Ramos (cell line): ENCODE measurements around the gene CYBC1.
"Not testable (repeated sequence)": the region's sequence is repeated elsewhere in the genome, so short reads cannot be mapped to it uniquely, and the experiment has no call there.

Source experiments
- in situ Hi-C: fragments of 300-500 bp; cut with MboI; formaldehyde crosslinking; loops from one replicate; pipeline ENCODE4 v1.14.3; 2022; ENCODE audit warnings: low sequenced_read_pairs; ENCODE audit not compliant: unreplicated experiment

CYBC1 gene

DNA sequence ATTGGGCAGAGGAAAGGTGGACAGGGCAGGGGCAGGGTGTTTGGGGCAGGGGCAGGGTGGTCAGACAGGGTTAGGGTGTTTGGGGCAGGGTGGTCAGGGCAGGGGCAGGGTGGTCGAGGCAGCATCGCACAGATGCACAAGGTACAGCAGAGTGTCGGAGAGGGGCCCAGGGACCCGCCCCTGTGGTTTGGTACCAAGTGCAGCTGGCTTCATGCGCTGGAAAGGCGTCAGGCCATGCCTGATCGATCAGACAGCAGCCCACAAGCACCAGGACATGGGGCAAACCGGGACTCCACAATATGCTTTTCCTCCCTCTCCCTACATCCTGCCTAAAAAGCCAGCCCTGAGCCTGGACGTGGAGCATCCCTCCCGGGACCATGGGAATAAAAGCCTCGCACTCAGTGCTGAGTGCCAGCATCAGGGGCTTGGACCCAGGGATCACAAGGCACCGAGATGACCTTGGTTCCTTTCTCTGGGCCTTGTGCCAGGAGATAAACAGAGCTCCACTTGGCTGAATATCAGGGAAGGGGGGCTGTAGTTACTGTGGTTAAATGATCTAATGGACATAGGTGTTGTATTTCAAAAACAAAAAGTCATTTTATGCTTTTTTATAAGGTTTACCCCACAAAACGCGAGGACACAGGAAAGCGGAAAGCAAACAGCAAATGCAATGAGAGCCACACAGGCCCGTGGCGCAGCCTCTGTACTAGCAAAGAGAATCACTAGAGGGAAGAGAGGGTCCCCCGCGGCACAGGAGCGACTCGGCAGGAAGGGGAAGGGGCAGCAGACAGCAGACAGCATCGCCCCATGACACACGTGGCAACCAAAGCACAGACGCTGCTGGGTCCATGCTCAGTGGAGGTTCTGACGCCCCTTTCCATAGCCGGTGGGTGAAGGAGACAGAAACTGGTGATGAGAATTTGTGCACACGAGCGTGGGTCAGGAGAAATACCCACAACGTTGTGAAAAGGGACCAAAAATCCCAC is 37.7 kb downstream of the CYBC1 start:
- in situ Hi-C loops: no loop called here

GRCh38 chr17:82412081-82412480 is 38.5 kb downstream of the CYBC1 start:
- in situ Hi-C loops: not testable (repeated sequence)

GRCh38 chr17:82411396-82412053 is 39.0 kb downstream of the CYBC1 start:
- in situ Hi-C loops: no loop called here

- in situ Hi-C loops: no loop called here
Measured at GRCh38 chr17:82410014-82410716, 40.4 kb downstream of the CYBC1 start.

- in situ Hi-C loops: loop anchor here (5.0 kb wide), 1 partner anchor 52 kb away; the partner anchor contains the start of gene TEX19
Measured at GRCh38 chr17:82408938-82409318, 41.6 kb downstream of the CYBC1 start.

- in situ Hi-C loops: loop anchor here (5.0 kb wide), 1 partner anchor 51 kb away; the partner anchor contains the start of gene TEX19
Measured at GRCh38 chr17:82408288-82408937, 42.1 kb downstream of the CYBC1 start.

DNA sequence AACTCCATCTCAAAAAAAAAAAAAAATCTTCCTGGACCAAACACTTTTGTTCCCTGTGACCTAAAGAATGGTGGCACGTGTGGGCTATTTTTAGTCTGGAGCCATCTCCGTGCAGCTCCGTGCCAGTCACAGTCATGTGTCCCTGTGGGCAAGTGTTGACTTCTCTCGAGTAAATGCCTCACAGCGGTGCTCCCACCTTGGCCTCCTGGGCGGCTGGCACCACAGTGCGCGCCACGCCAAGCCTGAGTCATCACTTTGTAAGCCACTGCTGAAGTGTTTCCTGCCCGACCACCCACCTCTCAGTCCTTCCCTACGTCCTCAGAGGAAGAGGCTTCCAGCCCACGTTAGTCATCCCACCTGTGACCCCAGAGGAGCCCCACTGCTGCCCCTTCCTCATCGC is 43.3 kb downstream of the CYBC1 start:
- in situ Hi-C loops: loop anchor here (5.0 kb wide), 1 partner anchor 50 kb away; the partner anchor contains the start of gene TEX19

- in situ Hi-C loops: loop anchor here (5.0 kb wide), 1 partner anchor 49 kb away; the partner anchor contains the start of gene TEX19
Measured at GRCh38 chr17:82406131-82406671, 44.4 kb downstream of the CYBC1 start.

DNA sequence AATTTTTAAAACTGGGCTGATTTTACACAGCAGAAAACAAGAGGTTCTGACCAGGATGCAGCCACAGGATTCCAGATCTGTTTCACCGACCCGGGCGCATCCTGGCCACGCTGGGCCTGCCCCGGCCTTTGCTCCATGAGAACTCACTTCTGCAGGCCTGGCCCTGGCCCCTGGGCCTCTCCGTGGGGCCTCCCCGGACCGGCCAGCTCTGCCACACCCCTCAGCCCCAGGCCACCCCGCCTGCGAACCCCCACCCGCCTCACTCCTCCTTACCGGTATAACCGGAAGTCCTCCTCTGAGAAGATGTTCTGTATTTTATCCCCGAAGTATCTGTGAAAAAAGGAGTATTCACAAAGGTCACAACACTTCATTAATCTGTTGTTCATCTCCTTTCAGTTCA is 45.5 kb downstream of the CYBC1 start:
- in situ Hi-C loops: loop anchor here (5.0 kb wide), 1 partner anchor 48 kb away; the partner anchor contains the start of gene TEX19

DNA sequence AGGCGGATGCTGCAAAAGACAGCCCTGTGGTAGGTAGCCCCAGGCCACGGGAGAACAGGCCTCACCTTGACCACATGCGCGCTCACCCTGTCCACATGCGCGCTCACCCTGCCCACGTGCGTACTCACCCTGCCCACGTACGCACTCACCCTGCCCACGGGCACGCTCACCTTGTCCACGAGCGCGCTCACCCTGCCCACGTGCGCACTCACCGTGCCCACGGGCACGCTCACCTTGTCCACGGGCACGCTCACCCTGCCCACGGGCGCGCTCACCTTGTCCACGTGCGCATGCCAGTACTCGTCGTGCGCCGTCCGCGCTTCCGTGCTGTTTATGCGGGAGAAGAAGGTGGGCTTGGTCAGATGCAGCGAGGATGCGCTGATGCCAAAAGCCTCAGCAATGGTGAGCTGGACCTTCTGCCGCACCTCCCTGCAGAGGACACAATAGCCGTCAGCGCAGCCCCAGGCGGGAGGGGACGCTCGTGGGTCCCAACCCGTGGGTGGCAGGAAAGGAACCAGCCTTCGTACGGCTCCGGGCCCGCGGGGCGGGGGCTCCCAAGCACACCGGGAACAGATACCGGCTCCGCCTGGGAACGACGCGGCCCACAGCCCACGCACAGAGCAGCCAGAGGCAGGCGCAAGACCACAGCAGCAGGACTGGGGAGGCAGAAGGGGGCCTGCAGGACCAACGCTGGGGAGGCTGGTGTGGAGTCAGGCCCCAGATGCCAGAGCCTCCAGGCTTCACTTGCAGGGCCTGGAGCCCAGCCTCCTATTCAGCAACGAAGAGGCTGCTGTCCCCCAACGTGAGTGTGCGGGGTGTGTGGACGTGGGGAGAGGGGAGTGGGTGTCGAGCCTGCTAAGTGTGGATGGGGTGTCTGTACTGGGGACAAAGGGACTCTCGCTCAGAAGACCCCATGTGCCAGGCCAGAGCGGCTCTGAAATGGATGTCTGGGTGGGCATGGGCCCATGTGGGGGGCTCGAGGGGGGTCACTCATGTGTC is 46.6 kb downstream of the CYBC1 start:
- in situ Hi-C loops: no loop called here

- in situ Hi-C loops: no loop called here
Measured at GRCh38 chr17:82402865-82403264, 47.7 kb downstream of the CYBC1 start.

DNA sequence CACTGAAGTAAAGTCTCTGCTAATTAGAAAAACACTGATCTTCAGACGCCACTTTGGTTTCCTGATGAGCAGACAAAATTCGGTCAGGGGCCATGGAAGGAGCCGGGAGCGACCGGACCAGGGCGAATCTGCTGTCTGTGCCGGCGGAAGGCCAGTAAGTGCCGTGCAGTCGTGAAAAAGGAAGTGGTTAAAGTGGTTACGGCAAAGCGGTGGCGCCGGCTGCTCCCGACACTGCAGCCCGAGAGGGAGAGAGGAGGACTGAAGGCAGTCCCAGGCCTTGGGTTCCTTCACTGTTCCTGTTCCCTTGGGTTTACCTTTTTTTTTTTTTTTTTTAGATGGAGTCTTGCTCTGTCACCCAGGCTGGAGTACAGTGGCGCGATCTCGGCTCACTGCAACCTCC is 49.7 kb downstream of the CYBC1 start:
- in situ Hi-C loops: no loop called here

GRCh38 chr17:82400206-82400605 is 50.3 kb downstream of the CYBC1 start:
- in situ Hi-C loops: no loop called here

GRCh38 chr17:82399601-82400101 is 50.9 kb downstream of the CYBC1 start:
- in situ Hi-C loops: no loop called here

DNA sequence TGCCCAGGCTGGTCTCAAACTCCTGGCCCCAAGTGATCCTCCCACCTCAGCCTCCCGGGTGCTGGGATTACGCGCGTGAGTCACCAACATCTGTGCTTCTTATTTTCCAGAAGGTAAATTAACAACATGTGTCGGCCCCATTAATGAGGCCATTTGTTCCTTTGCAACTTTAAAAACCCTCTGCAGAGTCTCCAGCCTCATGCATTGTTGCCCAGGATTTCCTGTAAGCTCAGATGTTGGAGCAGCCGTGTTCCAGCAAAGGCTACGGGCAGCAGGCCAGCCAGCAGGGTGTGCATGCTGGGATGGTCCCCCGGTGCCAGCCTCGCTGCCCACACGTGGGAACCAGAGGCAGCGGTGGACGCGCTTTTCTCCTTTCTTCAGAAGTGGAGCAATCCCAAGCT is 51.5 kb downstream of the CYBC1 start:
- in situ Hi-C loops: no loop called here

GRCh38 chr17:82397449-82398335 is 52.9 kb downstream of the CYBC1 start:
- in situ Hi-C loops: no loop called here
